ENCODE results near the gene KANK2.

DNA sequence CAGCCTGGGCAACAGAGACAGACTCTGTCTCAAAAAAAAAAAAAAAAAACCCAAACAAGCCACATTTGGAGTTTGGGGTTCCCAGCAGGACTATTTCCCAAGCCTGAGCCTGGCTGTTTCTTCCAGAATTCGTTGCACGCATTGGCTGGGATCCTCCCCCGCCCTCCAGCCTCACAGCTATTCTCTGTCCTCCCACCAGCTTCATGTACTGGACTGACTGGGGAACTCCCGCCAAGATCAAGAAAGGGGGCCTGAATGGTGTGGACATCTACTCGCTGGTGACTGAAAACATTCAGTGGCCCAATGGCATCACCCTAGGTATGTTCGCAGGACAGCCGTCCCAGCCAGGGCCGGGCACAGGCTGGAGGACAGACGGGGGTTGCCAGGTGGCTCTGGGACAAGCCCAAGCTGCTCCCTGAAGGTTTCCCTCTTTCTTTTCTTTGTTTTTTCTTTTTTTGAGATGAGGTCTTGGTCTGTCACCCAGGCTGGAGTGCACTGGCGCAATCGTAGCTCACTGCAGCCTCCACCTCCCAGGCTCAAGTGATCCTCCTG lies 81.4 kb downstream of the KANK2 start:
- TF ChIP-seq, protein P1, sequence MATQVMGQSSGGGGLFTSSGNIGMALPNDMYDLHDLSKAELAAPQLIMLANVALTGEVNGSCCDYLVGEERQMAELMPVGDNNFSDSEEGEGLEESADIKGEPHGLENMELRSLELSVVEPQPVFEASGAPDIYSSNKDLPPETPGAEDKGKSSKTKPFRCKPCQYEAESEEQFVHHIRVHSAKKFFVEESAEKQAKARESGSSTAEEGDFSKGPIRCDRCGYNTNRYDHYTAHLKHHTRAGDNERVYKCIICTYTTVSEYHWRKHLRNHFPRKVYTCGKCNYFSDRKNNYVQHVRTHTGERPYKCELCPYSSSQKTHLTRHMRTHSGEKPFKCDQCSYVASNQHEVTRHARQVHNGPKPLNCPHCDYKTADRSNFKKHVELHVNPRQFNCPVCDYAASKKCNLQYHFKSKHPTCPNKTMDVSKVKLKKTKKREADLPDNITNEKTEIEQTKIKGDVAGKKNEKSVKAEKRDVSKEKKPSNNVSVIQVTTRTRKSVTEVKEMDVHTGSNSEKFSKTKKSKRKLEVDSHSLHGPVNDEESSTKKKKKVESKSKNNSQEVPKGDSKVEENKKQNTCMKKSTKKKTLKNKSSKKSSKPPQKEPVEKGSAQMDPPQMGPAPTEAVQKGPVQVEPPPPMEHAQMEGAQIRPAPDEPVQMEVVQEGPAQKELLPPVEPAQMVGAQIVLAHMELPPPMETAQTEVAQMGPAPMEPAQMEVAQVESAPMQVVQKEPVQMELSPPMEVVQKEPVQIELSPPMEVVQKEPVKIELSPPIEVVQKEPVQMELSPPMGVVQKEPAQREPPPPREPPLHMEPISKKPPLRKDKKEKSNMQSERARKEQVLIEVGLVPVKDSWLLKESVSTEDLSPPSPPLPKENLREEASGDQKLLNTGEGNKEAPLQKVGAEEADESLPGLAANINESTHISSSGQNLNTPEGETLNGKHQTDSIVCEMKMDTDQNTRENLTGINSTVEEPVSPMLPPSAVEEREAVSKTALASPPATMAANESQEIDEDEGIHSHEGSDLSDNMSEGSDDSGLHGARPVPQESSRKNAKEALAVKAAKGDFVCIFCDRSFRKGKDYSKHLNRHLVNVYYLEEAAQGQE (IDR thresholded peaks at IDR 0.05; ENCODE audit: insufficient read depth in 1 of 2, low read depth in 2 of 2, low read length in 2 of 2) = no peak
- TF ChIP-seq SIN3A (IDR thresholded peaks at IDR 0.05; ENCODE audit: borderline replicate concordance, insufficient read depth, low read length) (no peak), POLR2AphosphoS5 (IDR thresholded peaks at IDR 0.05; ENCODE audit: low read depth, low read length) (no peak)
